ENCODE measurements around the gene CPSF7. TPM values are rescaled to one million over a fixed set of nuclear protein-coding genes. Genes with fewer than 3 reads are reported as not detected.
"Not testable (repeated sequence)": the region's sequence is repeated elsewhere in the genome, so short reads cannot be mapped to it uniquely, and the experiment has no call there.

The CPSF7 gene
- total RNA-seq, 1 experiment from 2014 or later, result 99.9 TPM

- Mint-ChIP-seq H3K27me3 (ENCODE audit: insufficient read depth, unreplicated experiment) (no peaks in the 10 kb centered on the region), H3K36me3 (ENCODE audit: insufficient read depth, unreplicated experiment) (peaks cover 47% of the 10 kb centered on the region), H3K27ac (ENCODE audit: low read depth, unreplicated experiment) (no peak overlapping the region), H3K4me3 (ENCODE audit: unreplicated experiment) (no peak overlapping the region), H3K4me1 (ENCODE audit: insufficient read depth, unreplicated experiment) (peaks cover 9% of the 10 kb centered on the region), H3K9me3 (ENCODE audit: unreplicated experiment) (no peaks in the 10 kb centered on the region)
- no TSS peak for BruUV-seq (replicated peaks)
- TF ChIP-seq CTCF (IDR thresholded peaks at IDR 0.05; ENCODE audit: unreplicated experiment), result no peak
- ChIA-PET CTCF (interaction anchor here (0.6 to 7.3 kb wide), 8 partner anchors 26 to 167 kb away, joined by 3 to 80 read pairs (median 4); no protein-coding TSS in a partner anchor), POLR2A (no interaction called here)
- intact Hi-C loops (cut with micrococcal nuclease), result no loop called here
- DNase-seq (ENCODE audit: unreplicated experiment), result no peak
Measured at GRCh38 chr11:61472868-61473267, 43.1 kb upstream of the CPSF7 start.

DNA sequence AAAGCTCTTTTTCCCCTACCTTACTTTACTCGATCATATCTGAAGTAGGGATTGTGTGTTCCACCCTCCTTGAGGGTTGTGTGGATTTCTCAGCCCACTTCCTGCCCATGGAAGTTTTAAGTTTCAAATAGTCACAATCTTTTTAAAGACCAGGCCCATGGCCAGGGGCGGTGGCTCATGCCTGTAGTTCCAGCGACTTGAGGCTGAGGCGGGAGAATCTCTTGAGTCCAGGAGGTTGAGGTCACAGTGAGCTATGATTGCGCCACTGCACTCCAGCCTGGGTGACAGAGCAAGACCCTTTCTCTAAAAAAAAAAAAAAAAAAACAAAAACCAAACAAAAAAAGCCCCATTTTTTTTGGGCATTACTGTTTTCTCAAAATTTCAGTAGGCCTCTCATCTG is 42.5 kb upstream of the CPSF7 start:
- TF ChIP-seq CTCF (IDR thresholded peaks at IDR 0.05; ENCODE audit: unreplicated experiment), result no peak
- no peak overlapping the region for H3K27ac Mint-ChIP-seq (ENCODE audit: low read depth, unreplicated experiment)
- H3K9me3 Mint-ChIP-seq (ENCODE audit: unreplicated experiment), result no peaks in the 10 kb centered on the region
- no TSS peak for BruUV-seq (replicated peaks)
- H3K4me1 Mint-ChIP-seq (ENCODE audit: insufficient read depth, unreplicated experiment), result peaks cover 9% of the 10 kb centered on the region
- H3K36me3 Mint-ChIP-seq (ENCODE audit: insufficient read depth, unreplicated experiment), result peaks cover 47% of the 10 kb centered on the region
- ChIA-PET CTCF (interaction anchor here (0.7 to 1.5 kb wide), 7 partner anchors 25 to 261 kb away, joined by 3 to 9 read pairs (median 3); no protein-coding TSS in a partner anchor), POLR2A (interaction anchor here (0.7 kb wide), 1 partner anchor 13 kb away, joined by 3 read pairs; no protein-coding TSS in a partner anchor)
- no peak overlapping the region for H3K4me3 Mint-ChIP-seq (ENCODE audit: unreplicated experiment)
- no peak for DNase-seq (ENCODE audit: unreplicated experiment)
- H3K27me3 Mint-ChIP-seq (ENCODE audit: insufficient read depth, unreplicated experiment), result no peaks in the 10 kb centered on the region
- intact Hi-C loops (cut with micrococcal nuclease), result no loop called here

- no peak for TF ChIP-seq CTCF (IDR thresholded peaks at IDR 0.05; ENCODE audit: unreplicated experiment)
- CTCF ChIA-PET, result interaction anchor here (0.5 to 2.8 kb wide), 6 partner anchors 9 to 50 kb away, joined by 3 to 18 read pairs (median 7); no protein-coding TSS in a partner anchor
- H3K27ac Mint-ChIP-seq (ENCODE audit: low read depth, unreplicated experiment), result no peak overlapping the region
Measured at GRCh38 chr11:61468002-61468401, 38.2 kb upstream of the CPSF7 start.

DNA sequence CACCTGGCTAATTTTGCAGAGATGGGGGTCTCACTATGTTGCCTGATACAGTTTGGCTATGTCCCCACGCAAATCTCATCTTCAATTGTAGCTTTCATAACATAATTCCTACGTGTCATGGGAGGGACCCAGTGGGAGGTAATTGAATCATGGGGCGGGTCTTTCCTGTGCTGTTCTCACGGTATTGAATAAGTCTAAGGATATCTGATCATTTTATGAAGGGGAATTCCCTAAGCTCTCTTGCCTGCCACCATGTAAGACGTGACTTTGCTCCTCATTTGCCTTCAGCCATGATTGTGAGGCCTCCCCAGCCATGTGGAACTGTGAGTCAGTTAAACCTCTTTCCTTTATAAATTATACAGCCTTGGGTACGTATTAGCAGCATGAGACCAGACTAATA is 37.8 kb upstream of the CPSF7 start:
- intact Hi-C loops (cut with micrococcal nuclease); POLR2A ChIA-PET; H3K4me1 Mint-ChIP-seq (ENCODE audit: insufficient read depth, unreplicated experiment); DNase-seq (ENCODE audit: unreplicated experiment); BruUV-seq (replicated peaks); H3K27ac Mint-ChIP-seq (ENCODE audit: low read depth, unreplicated experiment); H3K9me3 Mint-ChIP-seq (ENCODE audit: unreplicated experiment); H3K27me3 Mint-ChIP-seq (ENCODE audit: insufficient read depth, unreplicated experiment); H3K4me3 Mint-ChIP-seq (ENCODE audit: unreplicated experiment): not testable (repeated sequence)
- peaks cover 33% of the 10 kb centered on the region for H3K36me3 Mint-ChIP-seq (ENCODE audit: insufficient read depth, unreplicated experiment)
- CTCF ChIA-PET, result interaction anchor here (0.5 to 2.8 kb wide), 6 partner anchors 9 to 49 kb away, joined by 4 to 18 read pairs (median 8); no protein-coding TSS in a partner anchor

More at GRCh38 chr11:61468002-61468401, 38.2 kb upstream of the CPSF7 start:
- Mint-ChIP-seq H3K9me3 (ENCODE audit: unreplicated experiment) (no peaks in the 10 kb centered on the region), H3K4me1 (ENCODE audit: insufficient read depth, unreplicated experiment) (no peaks in the 10 kb centered on the region), H3K4me3 (ENCODE audit: unreplicated experiment) (no peak overlapping the region), H3K36me3 (ENCODE audit: insufficient read depth, unreplicated experiment) (peaks cover 35% of the 10 kb centered on the region), H3K27me3 (ENCODE audit: insufficient read depth, unreplicated experiment) (no peaks in the 10 kb centered on the region)
- no peak for DNase-seq (ENCODE audit: unreplicated experiment)
- POLR2A ChIA-PET, result no interaction called here
- BruUV-seq (replicated peaks), result no TSS peak
- intact Hi-C loops (cut with micrococcal nuclease), result no loop called here
